NCI-H2196 (cell line): ENCODE results near the gene CXCR6.
A peak's percentile ranks its signal among the peaks of the same experiment; 100 is the strongest.

ENCODE experiments used
- DNase-seq: peaks from one replicate; lab custom pipeline; 2025; ENCODE audit not compliant: unreplicated experiment; lab: John Stamatoyannopoulos, UW

The CXCR6 gene

GRCh38 chr3:45966950-45967640 lies 23.8 kb downstream of the CXCR6 start:
- peak; percentile 10 for DNase-seq

- no peak for DNase-seq
Observed at GRCh38 chr3:45967724-45968123, 24.5 kb downstream of the CXCR6 start.

- no peak for DNase-seq
Observed at GRCh38 chr3:45968149-45968548, 24.9 kb downstream of the CXCR6 start.

- DNase-seq: no peak
Observed at GRCh38 chr3:45968706-45969105, 25.4 kb downstream of the CXCR6 start.

GRCh38 chr3:45969116-45969515 lies 25.9 kb downstream of the CXCR6 start:
- no peak for DNase-seq

GRCh38 chr3:45969953-45970352 lies 26.7 kb downstream of the CXCR6 start:
- no peak for DNase-seq

GRCh38 chr3:45972534-45973402 lies 29.5 kb downstream of the CXCR6 start:
- DNase-seq: no peak

GRCh38 chr3:45974686-45975085 lies 31.4 kb downstream of the CXCR6 start:
- DNase-seq: no peak

GRCh38 chr3:45975686-45976085 lies 32.4 kb downstream of the CXCR6 start:
- no peak for DNase-seq

GRCh38 chr3:45976191-45977091 lies 33.2 kb downstream of the CXCR6 start:
- no peak for DNase-seq

GRCh38 chr3:45978006-45978761 lies 34.9 kb downstream of the CXCR6 start:
- peak; percentile 54 for DNase-seq

- DNase-seq: no peak
Observed at GRCh38 chr3:45979378-45979777, 36.1 kb downstream of the CXCR6 start.

GRCh38 chr3:45980229-45980813 lies 37.1 kb downstream of the CXCR6 start:
- no peak for DNase-seq

GRCh38 chr3:45980819-45981218 lies 37.6 kb downstream of the CXCR6 start:
- DNase-seq: no peak

GRCh38 chr3:45981346-45982074 lies 38.2 kb downstream of the CXCR6 start:
- no peak for DNase-seq

- DNase-seq: no peak
Observed at GRCh38 chr3:45983770-45984169, 40.5 kb downstream of the CXCR6 start.

GRCh38 chr3:45984331-45985312 lies 41.4 kb downstream of the CXCR6 start:
- DNase-seq: peak; percentile 32

- DNase-seq: no peak
Observed at GRCh38 chr3:45985532-45986302, 42.5 kb downstream of the CXCR6 start.
